Measurements from ENCODE around the gene MAP3K9.

DNA sequence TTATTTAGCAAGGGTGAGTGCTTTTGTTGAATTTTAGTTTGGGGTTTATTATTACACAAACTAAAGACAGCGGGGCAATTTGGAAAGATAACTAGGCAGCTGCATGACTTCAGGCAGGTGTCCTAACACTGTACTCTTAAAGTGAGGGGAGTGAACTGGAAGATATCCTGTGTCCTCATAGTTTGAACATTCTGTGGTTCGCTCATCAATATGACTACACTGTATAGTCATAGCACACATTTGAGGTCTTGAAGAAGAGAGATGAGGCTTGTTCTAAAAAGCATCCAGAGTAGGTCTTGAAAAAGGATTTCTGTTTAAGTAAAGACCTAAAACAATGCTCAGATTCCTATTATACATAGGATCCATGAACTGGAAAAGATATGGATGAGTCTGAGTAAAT is 1.7 kb upstream of the MAP3K9 start:
- TF ChIP-seq POLR2A (IDR thresholded peaks at IDR 0.05), result no peak
- TF ChIP-seq, protein P1, sequence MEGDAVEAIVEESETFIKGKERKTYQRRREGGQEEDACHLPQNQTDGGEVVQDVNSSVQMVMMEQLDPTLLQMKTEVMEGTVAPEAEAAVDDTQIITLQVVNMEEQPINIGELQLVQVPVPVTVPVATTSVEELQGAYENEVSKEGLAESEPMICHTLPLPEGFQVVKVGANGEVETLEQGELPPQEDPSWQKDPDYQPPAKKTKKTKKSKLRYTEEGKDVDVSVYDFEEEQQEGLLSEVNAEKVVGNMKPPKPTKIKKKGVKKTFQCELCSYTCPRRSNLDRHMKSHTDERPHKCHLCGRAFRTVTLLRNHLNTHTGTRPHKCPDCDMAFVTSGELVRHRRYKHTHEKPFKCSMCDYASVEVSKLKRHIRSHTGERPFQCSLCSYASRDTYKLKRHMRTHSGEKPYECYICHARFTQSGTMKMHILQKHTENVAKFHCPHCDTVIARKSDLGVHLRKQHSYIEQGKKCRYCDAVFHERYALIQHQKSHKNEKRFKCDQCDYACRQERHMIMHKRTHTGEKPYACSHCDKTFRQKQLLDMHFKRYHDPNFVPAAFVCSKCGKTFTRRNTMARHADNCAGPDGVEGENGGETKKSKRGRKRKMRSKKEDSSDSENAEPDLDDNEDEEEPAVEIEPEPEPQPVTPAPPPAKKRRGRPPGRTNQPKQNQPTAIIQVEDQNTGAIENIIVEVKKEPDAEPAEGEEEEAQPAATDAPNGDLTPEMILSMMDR (IDR thresholded peaks at IDR 0.05), result no peak

All from lower leg skin (tissue), 3 donors.